ENCODE measurements around the gene EIF2S2. TPM values are rescaled to one million over a fixed set of nuclear protein-coding genes. Genes with fewer than 3 reads are reported as not detected.

EIF2S2 gene
- total RNA-seq, result 28.8 TPM

DNA sequence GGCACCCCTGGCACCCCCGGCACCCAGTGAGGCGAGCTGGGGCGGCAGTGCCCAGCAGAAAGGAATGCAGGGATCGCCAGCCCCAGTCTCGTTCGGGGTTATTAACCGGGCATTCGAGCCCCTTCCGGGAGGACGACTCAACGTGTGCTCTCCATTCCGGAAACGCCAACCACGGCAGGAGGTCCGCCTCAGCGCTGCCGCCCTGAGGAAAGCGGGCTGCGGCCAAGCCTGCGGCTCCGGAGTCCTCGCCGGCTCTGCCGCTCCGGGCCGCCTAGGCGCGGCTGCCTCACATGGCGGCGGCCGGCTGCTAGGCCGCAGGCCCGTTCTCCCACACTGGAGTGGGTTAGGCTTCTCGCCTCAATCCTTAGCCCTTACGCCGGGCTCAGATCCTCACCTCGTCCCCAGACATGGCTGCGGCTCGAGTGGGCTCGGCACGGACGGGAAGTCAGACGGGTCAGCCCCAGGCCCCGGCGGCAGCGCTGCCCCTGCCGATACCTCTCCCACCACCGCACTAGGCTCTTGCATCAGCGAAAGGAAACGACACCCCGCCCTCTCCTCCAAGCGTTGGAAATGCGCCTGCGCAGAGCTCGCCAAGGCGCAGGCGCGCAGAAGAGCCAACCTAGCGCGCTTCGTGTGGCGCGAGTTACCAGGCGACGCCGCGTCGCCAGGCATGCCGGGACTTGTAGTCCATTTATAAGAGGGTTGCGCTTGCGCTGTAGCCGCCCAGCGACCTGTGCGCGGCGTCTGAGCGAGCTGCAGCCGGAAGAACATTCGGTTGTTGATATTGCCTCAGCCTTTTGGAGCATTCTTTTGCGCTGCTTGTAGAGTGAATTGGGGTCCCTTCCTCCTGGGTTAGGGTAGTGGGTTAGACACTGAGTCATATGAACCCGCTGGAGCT lies at the start of gene EIF2S2:
Gene EIF2S2 (minus strand): TSS at position 542 of the 898 bp plus-strand sequence. CDS start 133 bp downstream, at position 409.

Small RNA genes lying within 50 kb of the gene (small RNA-seq; reads per million reads assigned to genes)
- not detected for gene MIR4755 (ENCODE audit: low replicate concordance)

Other genes with a start within 250 kb of the EIF2S2 start
- gene RALY, start 118.3 kb downstream of the EIF2S2 start, total RNA-seq, result 114 TPM
- gene ASIP, start 129.2 kb upstream of the EIF2S2 start, total RNA-seq, result not detected
- gene AHCY, start 191.1 kb upstream of the EIF2S2 start, total RNA-seq, result 93.0 TPM

Measured in metanephros (tissue), 2 donors.